Muscle of back (tissue), 13 donors: ENCODE data around the gene SLC17A4. TPM values are rescaled to one million over a fixed set of nuclear protein-coding genes. Genes with fewer than 3 reads are reported as not detected.

Experiments used
- DNase-seq, 3 donors: peaks; one replicate each; pipeline versions ENCODE4 v3.0.0 to v3.0.0-alpha.2; 2013
- long read RNA-seq, 9 donors: transcript quantifications; one replicate each; lab custom pipeline, GENCODE V29; 2026
- polyA plus RNA-seq, 10 donors: library from polyadenylated mRNA; unstranded; fragments of 120-200 nt; gene quantifications; one replicate each; pipeline ENCODE4 v1.2.1, GENCODE V29; 2013; ENCODE audit not compliant: insufficient read length in 10 of 10

Gene SLC17A4, protein sequence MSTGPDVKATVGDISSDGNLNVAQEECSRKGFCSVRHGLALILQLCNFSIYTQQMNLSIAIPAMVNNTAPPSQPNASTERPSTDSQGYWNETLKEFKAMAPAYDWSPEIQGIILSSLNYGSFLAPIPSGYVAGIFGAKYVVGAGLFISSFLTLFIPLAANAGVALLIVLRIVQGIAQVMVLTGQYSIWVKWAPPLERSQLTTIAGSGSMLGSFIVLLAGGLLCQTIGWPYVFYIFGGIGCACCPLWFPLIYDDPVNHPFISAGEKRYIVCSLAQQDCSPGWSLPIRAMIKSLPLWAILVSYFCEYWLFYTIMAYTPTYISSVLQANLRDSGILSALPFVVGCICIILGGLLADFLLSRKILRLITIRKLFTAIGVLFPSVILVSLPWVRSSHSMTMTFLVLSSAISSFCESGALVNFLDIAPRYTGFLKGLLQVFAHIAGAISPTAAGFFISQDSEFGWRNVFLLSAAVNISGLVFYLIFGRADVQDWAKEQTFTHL
- not detected for polyA plus RNA-seq
- long read RNA-seq, donor 1: 0 reads
- long read RNA-seq, donor 2: 0 reads
- long read RNA-seq, donor 3: 0 reads
- long read RNA-seq, donor 4: 0 reads
- long read RNA-seq, donor 5: 0 reads
- long read RNA-seq, donor 6: 0 reads
- long read RNA-seq, donor 7: 0 reads
- long read RNA-seq, donor 8: 0 reads
- long read RNA-seq, donor 9: 0 reads

DNA sequence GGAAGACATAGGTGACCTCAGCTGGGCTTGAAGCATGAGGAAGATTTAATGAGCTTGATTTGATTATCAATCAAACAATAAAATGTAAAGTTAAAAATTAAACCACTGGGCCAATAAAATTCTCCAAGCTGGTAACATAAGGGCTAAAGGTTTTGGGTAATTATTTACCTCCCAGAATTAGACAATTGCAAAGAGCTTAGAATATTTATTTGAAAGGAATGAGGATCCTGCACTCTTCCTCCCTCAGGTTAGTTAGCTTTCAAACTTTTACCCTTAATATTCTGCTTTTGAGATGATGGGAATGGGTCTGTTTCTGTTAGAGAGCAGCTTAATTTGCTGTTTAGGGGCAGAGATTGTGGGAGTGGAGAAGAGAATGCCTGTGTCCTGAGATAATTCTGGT, at the start of gene SLC17A4:
SLC17A4 (plus strand) TSS at position 208 of the 400 bp plus-strand sequence. CDS start 7,221 bp downstream, outside the sequence.
- no peak for DNase-seq

DNA sequence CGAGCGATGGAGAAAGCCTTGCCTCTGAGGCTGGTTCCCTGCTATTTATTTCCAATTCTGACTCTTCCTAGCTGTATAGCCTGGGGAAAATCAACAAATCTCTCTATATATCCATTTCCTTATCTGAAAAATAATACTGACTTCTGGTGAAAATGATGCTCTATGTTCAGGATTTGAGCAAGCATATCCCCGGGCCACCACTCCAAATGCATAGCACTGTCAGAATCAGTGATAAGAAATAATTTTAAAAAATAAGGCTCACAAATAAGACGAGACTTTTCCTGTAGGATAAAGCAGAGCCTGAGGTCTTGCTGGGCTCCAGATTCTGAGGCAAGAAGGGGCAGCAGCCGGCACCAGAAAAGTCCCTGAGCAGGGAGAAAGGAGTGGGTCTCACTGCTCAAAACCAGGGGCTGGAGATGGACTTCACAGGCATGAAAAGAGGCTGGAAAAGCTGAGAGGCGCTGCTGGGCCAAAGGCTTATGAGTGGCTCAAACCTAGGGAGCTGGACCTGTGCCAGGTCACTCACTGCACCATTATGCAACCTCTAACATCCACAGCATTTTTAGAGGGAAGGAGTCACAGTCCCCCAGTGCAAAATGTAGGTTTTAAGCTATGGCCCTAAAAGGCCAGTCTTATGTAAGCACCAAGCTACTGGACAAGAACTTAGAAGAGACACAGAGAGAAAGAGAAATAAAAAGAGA, 48.1 kb upstream of the SLC17A4 start:
- peak in 1 of 3 donors; percentile 6 for DNase-seq

DNA sequence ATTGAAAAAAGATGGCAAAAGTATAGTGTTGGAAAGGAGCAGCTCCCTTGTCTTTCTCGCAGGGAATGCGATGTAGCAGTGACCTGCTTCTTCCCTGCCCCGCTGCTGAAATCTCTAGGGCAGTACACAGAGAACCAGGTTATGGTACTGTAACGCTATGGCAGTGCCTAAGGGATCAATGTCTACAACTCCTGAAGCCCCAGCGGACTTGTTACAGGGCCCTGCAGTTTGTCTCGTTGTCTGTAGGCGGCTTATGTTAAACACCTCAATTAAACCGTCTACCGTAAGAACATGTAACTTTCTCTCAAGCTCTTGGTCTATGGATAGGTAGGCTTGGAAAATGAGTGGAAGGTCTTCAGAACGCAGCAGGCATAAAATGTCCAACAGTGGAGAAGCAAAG, 44.8 kb upstream of the SLC17A4 start:
- DNase-seq: no peak

DNA sequence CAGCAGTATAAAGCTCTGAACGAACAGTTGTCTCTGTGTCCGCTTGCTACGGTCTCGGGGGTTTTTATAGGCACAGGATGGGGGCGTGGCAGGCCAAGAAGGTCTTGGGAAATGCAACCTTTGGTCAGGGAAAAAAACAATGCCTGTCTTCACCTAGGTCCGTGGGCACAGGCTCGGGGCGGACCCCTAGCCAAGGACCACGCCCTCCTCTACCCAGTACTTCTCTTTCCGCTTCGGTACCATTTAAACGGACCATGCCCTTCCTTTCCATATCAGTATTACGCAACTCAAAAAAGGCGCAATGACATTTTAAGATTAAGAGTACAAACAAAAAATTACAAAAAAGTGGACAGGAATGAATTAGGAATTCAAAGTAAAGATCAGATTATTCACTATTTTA, 44.3 kb upstream of the SLC17A4 start:
- DNase-seq: no peak

DNA sequence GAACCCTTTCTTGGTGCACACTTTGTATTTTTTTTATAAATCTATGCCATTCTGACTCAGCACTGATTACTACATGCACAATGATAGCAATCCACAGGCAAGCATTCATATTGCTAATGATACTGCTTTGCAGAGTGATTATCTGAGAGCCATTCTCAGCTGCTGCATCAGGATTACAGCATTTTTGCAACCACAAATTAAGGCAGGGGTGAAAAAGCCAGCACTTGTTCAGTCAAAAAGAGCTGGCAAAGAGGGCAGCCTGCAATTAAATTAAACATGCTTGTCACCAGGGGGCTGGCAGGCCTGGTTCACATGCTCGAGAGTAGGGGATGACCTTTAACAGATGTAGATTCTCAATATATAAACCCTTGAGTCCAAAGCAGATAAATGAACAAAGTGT, 40.7 kb upstream of the SLC17A4 start:
- no peak for DNase-seq

DNA sequence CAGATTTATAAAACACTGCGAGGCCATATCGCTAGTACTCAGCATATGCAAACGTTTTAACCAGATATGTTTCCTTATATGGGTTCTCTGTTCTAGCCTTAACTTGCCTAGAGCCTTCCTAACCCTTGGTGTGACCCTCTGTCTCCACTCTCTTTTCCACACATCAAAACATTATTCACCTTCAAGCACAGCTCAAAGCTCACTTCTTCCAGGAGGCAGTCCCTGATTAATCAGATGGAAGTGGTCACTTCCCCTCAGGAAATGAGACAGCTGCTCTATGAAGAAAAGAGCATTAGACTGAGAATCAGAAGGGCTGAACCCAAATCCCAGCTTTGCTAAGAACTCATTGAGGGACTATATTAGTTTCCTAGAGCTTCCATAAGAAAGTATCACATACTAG, 39.8 kb upstream of the SLC17A4 start:
- DNase-seq: no peak

DNA sequence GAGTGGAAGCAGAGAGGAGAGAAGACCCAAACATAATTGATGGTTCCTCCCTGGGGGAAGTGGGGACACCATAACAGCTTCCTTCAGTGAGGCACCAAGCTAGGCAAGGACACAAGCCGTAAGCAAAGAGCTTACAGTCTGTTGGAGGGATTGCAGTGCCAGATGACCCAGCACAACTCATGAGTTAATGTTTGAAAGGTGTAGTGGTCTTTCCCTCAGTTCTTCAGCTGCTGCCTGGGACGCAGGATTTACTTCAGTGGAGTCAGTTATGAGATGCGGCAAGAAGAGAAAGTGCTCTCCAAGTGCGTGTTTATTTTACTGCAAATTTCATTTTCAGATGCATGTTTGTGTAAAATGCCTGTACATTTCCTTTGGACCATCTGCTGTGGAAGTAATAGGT, 38.7 kb upstream of the SLC17A4 start:
- DNase-seq: no peak

DNA sequence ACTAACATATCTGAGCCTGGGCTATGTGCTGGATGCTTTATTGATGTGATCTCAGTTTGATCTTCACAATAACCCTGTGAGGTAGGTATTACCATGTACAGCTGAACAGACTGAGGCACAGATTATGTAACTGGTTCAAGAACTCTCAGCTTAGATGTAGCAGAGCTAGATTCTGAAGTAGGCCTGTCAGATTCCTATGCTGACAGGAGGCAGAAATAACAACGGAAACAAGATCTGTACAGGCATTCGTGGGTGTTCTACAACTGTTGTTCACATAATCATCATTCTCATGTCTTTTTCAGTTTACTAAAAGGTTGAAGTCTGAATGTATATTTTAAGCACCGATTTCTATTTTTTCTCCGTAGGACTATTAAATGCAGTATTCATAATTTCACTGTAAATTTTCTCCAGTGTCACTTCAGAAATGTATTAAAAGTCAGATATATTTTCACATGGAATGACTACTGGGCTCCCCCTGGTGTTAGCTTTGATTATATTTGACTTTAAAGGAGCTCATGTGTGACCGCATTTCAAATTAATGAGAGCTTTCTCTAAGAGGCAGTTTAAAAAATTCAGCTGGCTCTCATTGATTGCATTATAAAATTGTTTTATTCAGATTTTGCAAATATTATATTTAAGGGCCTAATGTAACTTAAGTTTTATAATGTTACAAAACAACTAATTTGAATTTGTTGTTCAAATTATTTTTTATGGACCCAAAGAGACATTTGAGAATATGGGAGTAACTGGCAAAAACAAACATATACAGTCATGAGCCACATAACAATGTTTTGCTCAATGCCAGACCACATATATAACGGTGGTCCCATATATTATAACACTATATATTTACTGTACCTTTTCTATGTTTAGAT, 36.4 kb upstream of the SLC17A4 start:
- DNase-seq: peak; percentile 18 to 55 (median 34)

DNA sequence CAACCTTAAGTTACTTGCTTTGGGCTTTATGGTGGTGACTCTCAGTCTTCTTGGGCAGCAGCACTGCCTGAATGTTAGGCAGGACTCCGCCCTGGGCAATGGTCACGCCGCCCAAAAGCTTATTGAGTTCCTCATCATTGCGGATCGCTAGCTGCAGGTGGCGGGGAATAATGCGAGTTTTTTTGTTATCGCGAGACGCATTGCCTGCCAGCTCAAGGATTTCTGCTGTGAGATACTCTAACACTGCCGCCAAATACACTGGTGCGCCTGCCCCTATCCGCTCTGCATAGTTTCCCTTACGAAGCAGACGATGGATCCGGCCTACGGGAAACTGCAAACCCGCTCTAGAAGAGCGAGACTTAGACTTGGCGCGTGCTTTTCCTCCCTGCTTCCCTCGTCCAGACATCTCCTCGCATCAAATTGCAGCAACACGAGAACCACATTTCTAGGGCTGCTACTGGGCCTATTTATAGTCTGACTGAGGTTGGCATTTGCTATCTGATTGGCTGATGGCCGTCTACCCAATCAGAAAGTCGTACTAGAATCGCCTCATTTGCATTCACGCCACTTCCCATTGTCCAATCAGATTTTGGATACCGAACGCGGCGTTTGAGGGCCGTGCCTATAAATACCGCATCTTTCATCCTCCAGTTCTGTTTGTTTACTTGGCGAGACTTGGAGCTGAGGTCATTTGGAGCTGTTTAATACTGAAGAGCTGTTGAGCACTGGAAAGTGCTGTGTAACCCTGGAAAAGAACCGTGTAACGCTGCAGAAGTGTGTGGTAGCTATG, 28.2 kb upstream of the SLC17A4 start:
- DNase-seq: no peak

DNA sequence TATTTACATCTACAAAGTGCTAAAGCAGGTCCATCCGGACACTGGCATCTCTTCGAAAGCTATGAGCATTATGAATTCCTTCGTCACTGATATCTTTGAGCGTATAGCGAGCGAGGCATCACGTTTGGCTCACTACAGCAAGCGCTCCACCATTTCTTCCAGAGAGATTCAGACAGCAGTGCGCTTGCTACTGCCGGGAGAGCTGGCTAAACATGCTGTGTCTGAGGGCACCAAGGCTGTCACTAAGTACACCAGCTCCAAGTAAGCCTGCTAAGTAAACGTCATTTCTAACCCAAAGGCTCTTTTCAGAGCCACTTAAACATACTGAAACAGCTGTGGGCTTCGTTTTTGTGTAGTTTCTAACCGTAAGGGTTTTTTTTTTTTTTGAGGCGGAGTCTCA, 27.5 kb upstream of the SLC17A4 start:
- no peak for DNase-seq

DNA sequence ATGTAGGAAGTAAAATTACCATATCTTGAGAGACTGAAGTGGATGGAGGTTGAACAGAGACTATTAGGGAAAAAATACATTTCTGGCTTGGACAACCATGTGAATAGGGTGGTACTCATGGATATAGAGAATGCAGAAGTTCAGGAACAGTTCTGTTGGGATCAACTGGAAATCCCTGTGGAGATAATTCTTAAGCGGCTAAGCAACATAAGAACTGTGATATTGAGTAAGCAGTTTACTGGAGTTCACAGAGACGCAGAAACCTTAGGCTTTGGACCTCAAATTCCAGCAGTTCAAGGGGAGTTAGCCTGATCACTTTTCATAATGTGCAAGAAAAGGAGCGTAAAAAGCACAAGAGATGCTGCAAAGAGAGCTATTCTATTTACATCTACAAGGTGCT, 23.6 kb upstream of the SLC17A4 start:
- no peak for DNase-seq

DNA sequence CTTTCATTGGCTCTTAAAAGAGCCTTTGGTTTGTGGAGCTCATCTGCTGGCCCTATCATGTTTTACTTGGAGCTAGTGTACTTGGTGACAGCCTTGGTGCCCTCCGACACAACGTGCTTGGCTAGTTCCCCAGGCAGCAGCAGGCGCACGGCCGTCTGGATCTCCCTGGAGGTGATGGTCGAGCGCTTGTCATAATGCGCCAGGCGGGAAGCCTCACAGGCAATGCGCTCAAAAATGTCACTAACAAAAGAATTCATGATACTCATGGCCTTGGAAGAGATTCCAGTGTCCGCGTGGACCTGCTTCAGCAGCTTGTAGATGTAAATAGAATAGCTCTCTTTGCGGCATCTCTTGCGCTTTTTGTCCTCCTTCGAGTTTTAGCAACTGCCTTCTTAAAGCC, 22.8 kb upstream of the SLC17A4 start:
- DNase-seq: no peak

GRCh38 chr6:25732468-25733198, 21.9 kb upstream of the SLC17A4 start:
- no peak for DNase-seq

DNA sequence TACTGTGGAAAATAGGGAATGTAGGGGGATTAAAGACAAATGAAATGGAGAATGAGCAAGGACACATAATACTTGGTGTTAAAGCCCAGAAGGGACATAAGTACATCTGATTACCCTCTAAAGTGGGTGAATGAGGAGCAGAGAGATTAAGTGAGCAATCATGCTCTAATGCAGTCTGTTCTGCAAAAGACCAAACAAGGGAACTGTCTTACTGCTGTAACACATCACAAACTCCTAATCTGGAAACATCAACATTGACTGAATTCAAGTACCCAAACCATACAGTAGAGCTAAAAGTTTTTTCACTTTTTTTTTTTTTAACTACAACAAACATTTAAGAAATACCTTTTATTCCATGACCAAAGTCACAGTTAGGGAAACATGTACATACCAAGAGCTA, 19.3 kb upstream of the SLC17A4 start:
- no peak for DNase-seq

DNA sequence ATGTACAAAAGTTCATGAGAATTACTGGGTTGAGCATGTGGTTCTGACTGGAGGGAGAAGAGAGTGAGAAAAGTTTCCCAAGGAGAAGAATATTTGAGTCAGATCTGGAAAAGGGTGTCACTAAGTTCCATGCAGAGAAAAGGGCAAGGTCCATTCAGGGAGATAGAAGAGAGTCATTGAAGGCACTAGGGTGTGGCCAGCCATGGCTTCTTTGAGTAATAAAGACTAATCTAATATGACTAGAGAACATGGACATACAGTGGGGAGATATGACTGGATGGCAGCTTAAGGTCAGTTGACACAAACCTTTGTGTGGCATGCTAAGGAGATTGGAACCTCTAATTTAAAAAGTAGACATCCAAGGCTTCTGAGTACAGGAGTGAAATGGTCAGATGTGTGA, 10.7 kb upstream of the SLC17A4 start:
- no peak for DNase-seq

- no peak for DNase-seq
These were observed 8.7 kb upstream of the SLC17A4 start for GRCh38 chr6:25745836-25746235.

GRCh38 chr6:25746968-25747367, 7.6 kb upstream of the SLC17A4 start:
- DNase-seq: no peak

DNA sequence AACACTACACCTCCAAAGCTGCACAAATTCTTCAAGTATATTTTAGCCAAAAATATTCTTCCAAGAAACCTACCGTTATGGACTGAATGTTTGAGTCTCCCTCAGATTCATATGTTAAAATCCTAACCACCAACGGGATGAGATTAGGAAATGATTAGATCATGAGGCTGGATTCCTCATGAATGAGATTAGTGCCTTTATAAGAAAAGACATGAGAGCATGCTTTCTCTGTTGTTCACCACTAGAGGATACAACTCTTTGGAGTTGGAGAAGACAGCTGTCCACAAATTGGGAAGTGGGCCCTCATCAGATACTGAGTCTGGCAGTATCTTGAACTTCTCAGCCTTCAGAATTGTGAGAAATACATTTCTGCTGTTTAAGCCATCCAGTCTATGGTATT, 7.1 kb upstream of the SLC17A4 start:
- no peak for DNase-seq

DNA sequence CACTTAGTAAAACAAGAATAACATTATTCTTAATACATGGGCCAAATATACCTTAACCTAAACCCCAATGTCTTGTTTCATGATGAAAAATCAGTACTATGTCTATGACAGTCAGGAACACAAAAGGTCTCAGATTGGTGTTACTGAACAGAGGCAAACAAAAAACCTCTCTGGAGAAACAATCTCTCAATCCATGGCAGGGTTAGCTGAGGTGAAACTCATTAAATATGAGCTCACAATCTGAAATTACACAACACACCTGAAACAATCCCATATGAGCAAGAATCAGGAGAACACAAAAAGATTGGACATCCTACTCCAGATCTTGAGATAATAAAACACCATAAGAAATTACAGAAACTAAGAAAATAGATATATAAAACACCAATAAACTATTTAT, 6.5 kb upstream of the SLC17A4 start:
- DNase-seq: no peak
